Gastrocnemius medialis (tissue), 4 donors: ENCODE measurements around the gene TYRO3.

ENCODE experiments used
- POLR2A ChIP-seq, 2 donors: fragments of 450-650 bp; IDR thresholded peaks; one replicate each; pipeline ENCODE4 v1.6.1; 2017; ENCODE audit warnings: antibody characterized with exemption in 2 of 2, mild to moderate bottlenecking in 2 of 2, moderate library complexity in 2 of 2
- TF ChIP-seq, protein P1 (sequence below), 5 experiments: fragments of 450-650 bp in 3 of 5; fragments of 200-600 bp in 2 of 5; sonication (generic) in 2 of 5; IDR thresholded peaks in 4 of 5; conservative IDR thresholded peaks in 1 of 5; 1 replicate in 4 of 5; 2 replicates in 1 of 5; pipeline ENCODE4 v1.5.1; 2016 to 2019; ENCODE audit warnings: antibody characterized with exemption in 5 of 5, mild to moderate bottlenecking in 3 of 5, moderate library complexity in 3 of 5

GRCh38 chr15:41521614-41522013 is 37.4 kb upstream of the TYRO3 start:
- TF ChIP-seq POLR2A (IDR thresholded peaks at IDR 0.05) = no peak
- TF ChIP-seq, protein P1, sequence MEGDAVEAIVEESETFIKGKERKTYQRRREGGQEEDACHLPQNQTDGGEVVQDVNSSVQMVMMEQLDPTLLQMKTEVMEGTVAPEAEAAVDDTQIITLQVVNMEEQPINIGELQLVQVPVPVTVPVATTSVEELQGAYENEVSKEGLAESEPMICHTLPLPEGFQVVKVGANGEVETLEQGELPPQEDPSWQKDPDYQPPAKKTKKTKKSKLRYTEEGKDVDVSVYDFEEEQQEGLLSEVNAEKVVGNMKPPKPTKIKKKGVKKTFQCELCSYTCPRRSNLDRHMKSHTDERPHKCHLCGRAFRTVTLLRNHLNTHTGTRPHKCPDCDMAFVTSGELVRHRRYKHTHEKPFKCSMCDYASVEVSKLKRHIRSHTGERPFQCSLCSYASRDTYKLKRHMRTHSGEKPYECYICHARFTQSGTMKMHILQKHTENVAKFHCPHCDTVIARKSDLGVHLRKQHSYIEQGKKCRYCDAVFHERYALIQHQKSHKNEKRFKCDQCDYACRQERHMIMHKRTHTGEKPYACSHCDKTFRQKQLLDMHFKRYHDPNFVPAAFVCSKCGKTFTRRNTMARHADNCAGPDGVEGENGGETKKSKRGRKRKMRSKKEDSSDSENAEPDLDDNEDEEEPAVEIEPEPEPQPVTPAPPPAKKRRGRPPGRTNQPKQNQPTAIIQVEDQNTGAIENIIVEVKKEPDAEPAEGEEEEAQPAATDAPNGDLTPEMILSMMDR (IDR thresholded peaks at IDR 0.05 in 4 of 5, conservative IDR thresholded peaks at IDR 0.05 in 1 of 5) = no peak
